Subcutaneous abdominal adipose tissue (tissue), 5 donors: Measurements from ENCODE around the gene GABPB2.

Experiments used
- H3K27ac ChIP-seq: one replicate; pipeline ENCODE4 v1.7.0; 2013; ENCODE audit warnings: low read depth, mild to moderate bottlenecking, inconsistent platforms, low read length, moderate library complexity
- H3K27me3 ChIP-seq, 5 donors: one replicate each; pipeline ENCODE4 v1.7.0; 2013; ENCODE audit warnings: low read length in 5 of 5, inconsistent platforms in 1 of 5; ENCODE audit not compliant: control insufficient read depth in 5 of 5, insufficient read depth in 4 of 5
- H3K36me3 ChIP-seq, 5 donors: one replicate each; pipeline ENCODE4 v1.7.0; 2013; ENCODE audit warnings: low read length in 5 of 5; ENCODE audit not compliant: control insufficient read depth in 5 of 5, insufficient read depth in 5 of 5
- H3K4me1 ChIP-seq, 5 donors: one replicate each; pipeline ENCODE4 v1.7.0; 2013; ENCODE audit warnings: low read length in 5 of 5, mild to moderate bottlenecking in 3 of 5, moderate library complexity in 1 of 5; ENCODE audit not compliant: control insufficient read depth in 5 of 5, insufficient read depth in 5 of 5
- H3K4me3 ChIP-seq, 5 donors: one replicate each; pipeline ENCODE4 v1.7.0; 2013; ENCODE audit warnings: low read length in 5 of 5, low read depth in 1 of 5
- H3K9ac ChIP-seq, 5 donors: one replicate each; pipeline ENCODE4 v1.7.0; 2013; ENCODE audit warnings: low read length in 5 of 5, mild to moderate bottlenecking in 4 of 5, moderate library complexity in 3 of 5
- H3K9me3 ChIP-seq, 5 donors: one replicate each; pipeline ENCODE4 v1.7.0; 2013; ENCODE audit warnings: low read length in 5 of 5; ENCODE audit not compliant: control insufficient read depth in 5 of 5
- donor health status: healthy.
- donor health status: healthy.
- donor health status: healthy.
- donor health status: healthy.
- donor health status: healthy.

The GABPB2 gene

GRCh38 chr1:151070474-151071276, at the start of gene GABPB2:
TSS of gene GABPB2 (plus strand) at chr1:151070761. CDS start at chr1:151088190, 17,429 bp downstream.
- Histone ChIP-seq H3K4me3 (peak within 1 kb of the TSS; percentile 75 to 99 (median 95)), H3K36me3 (peaks cover 0 to 5% (median 0%) of the 10 kb centered on the region in 5 donors), H3K27me3 (no peaks in the 10 kb centered on the region), H3K9me3 (no peaks in the 10 kb centered on the region), H3K27ac (peak within 1 kb of the TSS; percentile 99), H3K4me1 (peaks cover 2 to 16% (median 9%) of the 10 kb centered on the region in 5 donors), H3K9ac (peak within 1 kb of the TSS; percentile 72 to 95 (median 87))

- no peaks in the 10 kb centered on the region for H3K9me3 ChIP-seq
- H3K9ac ChIP-seq = no peak overlapping the region
- H3K36me3 ChIP-seq = peaks cover 6 to 38% (median 23%) of the 10 kb centered on the region in 5 donors
- H3K27ac ChIP-seq = no peak overlapping the region
- H3K4me1 ChIP-seq = peaks cover 0 to 7% (median 3%) of the 10 kb centered on the region in 5 donors
- H3K4me3 ChIP-seq = no peak overlapping the region
- no peaks in the 10 kb centered on the region for H3K27me3 ChIP-seq
Observed at GRCh38 chr1:151024540-151025146, 45.9 kb upstream of the GABPB2 start.

- H3K4me1 ChIP-seq = peaks cover 0 to 7% (median 3%) of the 10 kb centered on the region in 5 donors
- no peaks in the 10 kb centered on the region for H3K9me3 ChIP-seq
- no peaks in the 10 kb centered on the region for H3K27me3 ChIP-seq
- no peak overlapping the region for H3K4me3 ChIP-seq
- no peak overlapping the region for H3K9ac ChIP-seq
- H3K36me3 ChIP-seq = peaks cover 10 to 56% (median 41%) of the 10 kb centered on the region in 5 donors
- H3K27ac ChIP-seq = no peak overlapping the region
Observed at GRCh38 chr1:151026460-151026859, 44.1 kb upstream of the GABPB2 start.

- H3K4me3 ChIP-seq = no peak overlapping the region
- H3K27me3 ChIP-seq = no peaks in the 10 kb centered on the region
- peaks cover 0 to 5% (median 0%) of the 10 kb centered on the region in 5 donors for H3K4me1 ChIP-seq
- no peaks in the 10 kb centered on the region for H3K9me3 ChIP-seq
- no peak overlapping the region for H3K9ac ChIP-seq
- no peak overlapping the region for H3K27ac ChIP-seq
- H3K36me3 ChIP-seq = peaks cover 16 to 62% (median 50%) of the 10 kb centered on the region in 5 donors
Observed at GRCh38 chr1:151032164-151032563, 38.4 kb upstream of the GABPB2 start.

- H3K9ac ChIP-seq = no peak overlapping the region
- no peaks in the 10 kb centered on the region for H3K27me3 ChIP-seq
- peaks cover 12 to 37% (median 33%) of the 10 kb centered on the region in 5 donors for H3K36me3 ChIP-seq
- H3K9me3 ChIP-seq = no peaks in the 10 kb centered on the region
- H3K4me3 ChIP-seq = no peak overlapping the region
- no peak overlapping the region for H3K27ac ChIP-seq
- peaks cover 0 to 5% (median 0%) of the 10 kb centered on the region in 5 donors for H3K4me1 ChIP-seq
Observed at GRCh38 chr1:151035167-151035566, 35.4 kb upstream of the GABPB2 start.

GRCh38 chr1:151036356-151036755, 34.2 kb upstream of the GABPB2 start, which contains the start of gene BNIPL:
TSS of gene BNIPL (plus strand) at chr1:151036586. CDS start at chr1:151036726, 140 bp downstream.
- H3K9me3 ChIP-seq = no peaks in the 10 kb centered on the region
- peak within 1 kb of the TSS in 1 of 5 donors; percentile 24 for H3K9ac ChIP-seq
- H3K4me1 ChIP-seq = peaks cover 0 to 5% (median 0%) of the 10 kb centered on the region in 5 donors
- H3K27ac ChIP-seq = no peak within 1 kb of the TSS
- H3K4me3 ChIP-seq = no peak within 1 kb of the TSS
- H3K36me3 ChIP-seq = peaks cover 9 to 25% (median 22%) of the 10 kb centered on the region in 5 donors
- no peaks in the 10 kb centered on the region for H3K27me3 ChIP-seq

- H3K27ac ChIP-seq = no peak overlapping the region
Observed at GRCh38 chr1:151037032-151037431, 33.5 kb upstream of the GABPB2 start.

GRCh38 chr1:151039521-151039920, 31.0 kb upstream of the GABPB2 start:
- Histone ChIP-seq H3K4me1 (no peaks in the 10 kb centered on the region), H3K27me3 (no peaks in the 10 kb centered on the region), H3K9ac (no peak overlapping the region), H3K27ac (no peak overlapping the region), H3K36me3 (peaks cover 6 to 11% (median 9%) of the 10 kb centered on the region in 5 donors), H3K4me3 (no peak overlapping the region), H3K9me3 (no peaks in the 10 kb centered on the region)

More at GRCh38 chr1:151037032-151037431, 33.5 kb upstream of the GABPB2 start:
- Histone ChIP-seq H3K4me1 (peaks cover 0 to 5% (median 0%) of the 10 kb centered on the region in 5 donors), H3K36me3 (peaks cover 6 to 22% (median 20%) of the 10 kb centered on the region in 5 donors), H3K27me3 (no peaks in the 10 kb centered on the region), H3K9me3 (no peaks in the 10 kb centered on the region), H3K9ac (peak overlapping the region in 1 of 5 donors; percentile 7), H3K4me3 (no peak overlapping the region)

- no peak overlapping the region for H3K27ac ChIP-seq
- H3K36me3 ChIP-seq = no peaks in the 10 kb centered on the region
- H3K27me3 ChIP-seq = no peaks in the 10 kb centered on the region
- no peaks in the 10 kb centered on the region for H3K9me3 ChIP-seq
- H3K9ac ChIP-seq = no peak overlapping the region
- peaks cover 0 to 11% (median 7%) of the 10 kb centered on the region in 5 donors for H3K4me1 ChIP-seq
- no peak overlapping the region for H3K4me3 ChIP-seq
Observed at GRCh38 chr1:151043163-151043562, 27.4 kb upstream of the GABPB2 start.

- Histone ChIP-seq H3K36me3 (peaks cover 7 to 15% (median 12%) of the 10 kb centered on the region in 5 donors), H3K27me3 (no peaks in the 10 kb centered on the region), H3K27ac (peak within 1 kb of the TSS; percentile 50), H3K4me1 (peaks cover 2 to 22% (median 15%) of the 10 kb centered on the region in 5 donors), H3K9ac (peak within 1 kb of the TSS; percentile 66 to 92 (median 86)), H3K4me3 (peak within 1 kb of the TSS; percentile 79 to 91 (median 82)), H3K9me3 (no peaks in the 10 kb centered on the region)
Observed at GRCh38 chr1:151047591-151047924, 23.0 kb upstream of the GABPB2 start, which contains the start of gene C1orf56. TSS of gene C1orf56 (plus strand) at chr1:151047751. CDS start at chr1:151047848, 97 bp downstream.
